AG04449 (cell line): ENCODE results near the gene CYP26B1.

Experiments used
- CTCF ChIA-PET: fragments of 350-600 bp; formaldehyde crosslinking; extraction: SDS; loops from one replicate; lab custom pipeline; 2021; ENCODE audit warnings: antibody characterized with exemption; lab: Yijun Ruan, JAX
- POLR2A ChIA-PET: fragments of 400-600, 350-600 bp; formaldehyde crosslinking; extraction: SDS; loops from one replicate; lab custom pipeline; 2020; ENCODE audit warnings: antibody characterized with exemption, inconsistent platforms; lab: Yijun Ruan, JAX
- DNase-seq: peaks from one replicate; pipeline ENCODE4 v3.0.0-alpha.2; 2010; ENCODE audit warnings: low read depth, low spot score
- H3K4me3 ChIP-seq: 2 replicates; pipeline ENCODE4 v1.5.1; 2011; ENCODE audit warnings: low read depth, mild to moderate bottlenecking, control low read depth, low read length
- TF ChIP-seq, protein P1 (sequence below): IDR thresholded peaks from one replicate; pipeline ENCODE4 v1.5.1; 2011; ENCODE audit warnings: mild to moderate bottlenecking, moderate library complexity, low read length, control low read depth, inconsistent platforms; ENCODE audit not compliant: insufficient read depth; ENCODE audit errors: missing control alignments

CYP26B1 gene

GRCh38 chr2:72085036-72085435 lies 62.6 kb downstream of the CYP26B1 start:
- TF ChIP-seq, protein P1, sequence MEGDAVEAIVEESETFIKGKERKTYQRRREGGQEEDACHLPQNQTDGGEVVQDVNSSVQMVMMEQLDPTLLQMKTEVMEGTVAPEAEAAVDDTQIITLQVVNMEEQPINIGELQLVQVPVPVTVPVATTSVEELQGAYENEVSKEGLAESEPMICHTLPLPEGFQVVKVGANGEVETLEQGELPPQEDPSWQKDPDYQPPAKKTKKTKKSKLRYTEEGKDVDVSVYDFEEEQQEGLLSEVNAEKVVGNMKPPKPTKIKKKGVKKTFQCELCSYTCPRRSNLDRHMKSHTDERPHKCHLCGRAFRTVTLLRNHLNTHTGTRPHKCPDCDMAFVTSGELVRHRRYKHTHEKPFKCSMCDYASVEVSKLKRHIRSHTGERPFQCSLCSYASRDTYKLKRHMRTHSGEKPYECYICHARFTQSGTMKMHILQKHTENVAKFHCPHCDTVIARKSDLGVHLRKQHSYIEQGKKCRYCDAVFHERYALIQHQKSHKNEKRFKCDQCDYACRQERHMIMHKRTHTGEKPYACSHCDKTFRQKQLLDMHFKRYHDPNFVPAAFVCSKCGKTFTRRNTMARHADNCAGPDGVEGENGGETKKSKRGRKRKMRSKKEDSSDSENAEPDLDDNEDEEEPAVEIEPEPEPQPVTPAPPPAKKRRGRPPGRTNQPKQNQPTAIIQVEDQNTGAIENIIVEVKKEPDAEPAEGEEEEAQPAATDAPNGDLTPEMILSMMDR, result no peak
- CTCF ChIA-PET, result no interaction called here
- DNase-seq, result no peak
- POLR2A ChIA-PET, result no interaction called here
- H3K4me3 ChIP-seq, result no peak overlapping the region

- ChIA-PET CTCF (no interaction called here), POLR2A (no interaction called here)
- no peak overlapping the region for H3K4me3 ChIP-seq
- DNase-seq, result no peak
- TF ChIP-seq, protein P1, result no peak
Observed at GRCh38 chr2:72084584-72084976, 63.1 kb downstream of the CYP26B1 start.

DNA sequence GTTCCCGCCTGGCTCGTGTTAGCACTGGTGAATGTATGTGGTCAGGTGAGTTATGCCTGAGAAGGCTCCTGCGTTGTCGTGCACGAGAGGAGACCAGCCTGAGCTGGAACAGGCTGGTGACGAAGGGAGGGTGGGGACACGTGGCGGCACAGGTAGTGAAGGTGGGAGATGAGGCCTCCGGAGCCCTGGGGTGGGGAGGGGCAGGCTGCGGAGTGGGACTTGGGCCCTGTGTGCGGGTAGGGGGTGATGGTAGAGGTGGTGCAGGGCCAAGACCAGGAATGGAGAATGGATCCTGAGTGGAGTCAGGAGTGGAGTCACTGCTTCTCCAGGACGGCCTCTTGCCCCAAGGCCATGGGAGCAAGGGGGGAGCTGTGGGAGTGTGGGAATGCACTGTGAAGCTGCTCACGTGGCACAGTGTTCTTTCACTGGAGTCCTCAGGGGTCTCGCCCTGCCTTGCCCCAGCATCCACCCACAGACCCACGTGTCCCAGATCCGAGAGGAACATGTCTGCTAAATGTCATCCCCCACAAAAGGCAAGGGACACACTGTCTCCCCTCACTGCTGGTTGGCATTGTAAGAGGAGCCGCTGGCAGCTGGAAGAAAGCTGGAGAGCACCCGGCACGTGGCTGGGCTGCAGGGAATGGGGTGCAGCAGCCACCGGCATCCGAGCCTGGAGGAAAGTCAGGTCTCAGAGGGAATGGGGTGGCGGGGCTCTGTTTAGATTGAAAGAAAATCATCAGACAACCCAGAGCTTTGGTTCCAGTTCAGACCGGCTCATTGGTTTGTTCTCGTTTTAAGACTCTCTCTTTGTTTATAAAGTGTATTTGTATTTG lies 63.7 kb downstream of the CYP26B1 start:
- H3K4me3 ChIP-seq, result no peak overlapping the region
- POLR2A ChIA-PET, result no interaction called here
- TF ChIP-seq, protein P1, result no peak
- CTCF ChIA-PET, result no interaction called here
- DNase-seq, result no peak

DNA sequence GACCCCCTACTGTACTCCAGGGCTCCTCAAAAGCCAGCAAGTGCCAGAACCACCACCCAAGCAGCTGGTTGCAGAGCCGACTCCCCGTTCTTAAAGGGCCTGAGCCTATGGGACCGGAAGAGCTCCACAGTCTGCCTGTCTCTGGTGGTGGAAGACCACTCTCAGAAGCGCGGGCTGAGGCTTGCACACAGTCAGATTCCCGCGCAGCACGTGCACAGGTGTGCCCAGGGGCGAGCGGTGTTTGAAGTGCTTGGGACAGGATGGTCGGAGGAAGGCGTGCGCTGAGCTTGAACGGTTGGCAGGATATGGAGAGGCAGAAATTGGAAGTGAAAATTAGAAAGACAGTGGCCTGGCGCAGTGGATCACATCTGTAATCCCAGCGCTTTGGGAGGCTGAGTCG lies 64.8 kb downstream of the CYP26B1 start:
- H3K4me3 ChIP-seq, result no peak overlapping the region
- no peak for DNase-seq
- TF ChIP-seq, protein P1, result no peak
- CTCF ChIA-PET, result no interaction called here
- POLR2A ChIA-PET, result no interaction called here

- DNase-seq, result no peak
- CTCF ChIA-PET, result no interaction called here
- POLR2A ChIA-PET, result interaction anchor here (0.7 kb wide), 1 partner anchor 298 kb away, joined by 3 read pairs; no protein-coding TSS in a partner anchor
- TF ChIP-seq, protein P1, result no peak
- no peak overlapping the region for H3K4me3 ChIP-seq
Observed at GRCh38 chr2:72082021-72082601, 65.6 kb downstream of the CYP26B1 start.

DNA sequence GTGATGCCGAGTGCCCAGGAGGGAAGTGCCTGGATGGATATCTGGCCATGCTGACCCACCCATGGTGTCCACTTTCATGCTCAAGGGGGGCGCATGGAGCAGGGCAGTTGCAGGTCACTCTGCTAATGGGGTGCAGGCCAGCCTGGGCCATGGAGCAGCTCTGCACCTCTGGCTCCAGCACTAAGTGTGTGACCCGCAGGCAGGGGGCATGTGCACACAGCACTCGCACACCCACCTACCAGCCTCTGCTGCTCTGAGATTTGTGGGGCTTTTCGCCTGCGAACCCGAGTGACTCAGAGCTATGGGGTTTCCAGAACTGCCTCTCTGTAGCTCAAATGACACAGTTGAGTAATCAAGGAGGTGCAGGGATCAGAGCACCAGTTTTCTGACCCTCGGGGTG lies 66.2 kb downstream of the CYP26B1 start:
- CTCF ChIA-PET, result no interaction called here
- no peak for DNase-seq
- no peak overlapping the region for H3K4me3 ChIP-seq
- TF ChIP-seq, protein P1, result no peak
- POLR2A ChIA-PET, result interaction anchor here (0.7 kb wide), 1 partner anchor 297 kb away, joined by 3 read pairs; no protein-coding TSS in a partner anchor
